ENCODE results near the gene ATRIP.

Gene ATRIP

GRCh38 chr3:48425281-48425812 lies 21.2 kb upstream of the ATRIP start:
- DNase-seq = no peak

DNA sequence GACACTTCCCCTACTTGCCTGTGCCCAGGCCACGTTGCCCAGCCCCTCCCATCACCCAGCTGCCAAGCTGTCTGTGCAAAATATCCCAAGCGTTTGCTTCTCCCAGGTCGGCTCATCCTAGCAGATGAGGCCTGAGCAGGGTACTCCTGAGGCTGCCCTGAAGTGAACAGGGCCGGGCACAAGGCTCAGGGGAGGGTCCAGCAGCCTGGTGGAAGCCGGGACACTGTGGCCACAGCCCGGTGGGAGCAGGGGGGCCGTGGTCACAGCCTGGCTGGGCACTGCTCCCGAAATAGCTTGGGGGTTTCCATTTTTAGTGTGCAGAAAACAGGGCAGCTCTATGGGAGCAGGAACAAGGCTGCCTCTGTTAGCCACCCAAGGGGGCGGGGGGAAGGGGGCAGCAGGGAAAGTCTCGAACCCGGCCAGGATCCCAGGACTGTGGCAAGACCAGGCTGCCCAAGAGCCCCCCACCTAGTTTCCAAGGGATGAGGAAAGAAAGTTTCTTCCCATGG lies 20.1 kb upstream of the ATRIP start:
- DNase-seq = no peak

GRCh38 chr3:48426944-48427629 lies 19.4 kb upstream of the ATRIP start:
- DNase-seq = no peak

GRCh38 chr3:48427630-48427962 lies 18.9 kb upstream of the ATRIP start:
- no peak for DNase-seq

GRCh38 chr3:48428088-48428571 lies 18.4 kb upstream of the ATRIP start:
- no peak for DNase-seq

DNA sequence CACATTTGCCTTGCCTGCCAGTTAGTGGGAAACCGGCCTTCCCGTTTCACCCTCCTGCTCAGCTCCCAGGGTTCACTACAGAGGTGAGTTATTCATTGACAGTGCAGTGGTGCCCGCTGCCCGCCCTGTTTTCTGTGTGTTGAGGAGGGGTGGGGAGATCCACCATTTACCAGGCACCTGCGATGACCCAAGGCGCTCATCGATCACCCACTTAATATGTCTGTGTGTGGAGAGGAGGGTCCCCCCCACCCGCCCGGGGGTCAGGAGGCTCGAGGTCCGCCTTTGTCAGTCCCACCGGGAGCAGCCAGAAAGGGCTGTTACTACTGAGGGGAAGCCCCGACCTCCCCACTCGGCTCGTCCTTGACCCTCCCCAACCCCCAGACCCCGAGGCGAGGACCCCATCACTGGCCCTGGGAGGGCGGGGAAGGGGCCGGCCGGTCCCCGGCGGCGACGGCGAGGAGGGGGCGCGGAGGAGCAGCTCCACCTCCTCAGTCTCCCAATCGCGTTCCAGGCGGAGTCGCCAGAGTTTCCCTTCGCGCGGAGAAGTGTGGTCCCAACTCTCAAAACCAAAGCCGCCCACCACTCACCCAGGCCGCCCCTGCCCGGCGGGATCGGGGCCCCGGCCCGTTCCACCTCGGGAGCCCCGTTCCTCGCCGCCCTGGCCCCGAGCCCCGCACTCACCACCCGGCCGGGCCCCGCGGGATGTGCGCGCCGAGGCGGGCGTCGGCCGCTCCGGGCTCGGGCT lies 17.8 kb upstream of the ATRIP start:
- peak; percentile 4 for DNase-seq

GRCh38 chr3:48429317-48429959 lies 17.1 kb upstream of the ATRIP start:
- DNase-seq = peak; percentile 78

DNA sequence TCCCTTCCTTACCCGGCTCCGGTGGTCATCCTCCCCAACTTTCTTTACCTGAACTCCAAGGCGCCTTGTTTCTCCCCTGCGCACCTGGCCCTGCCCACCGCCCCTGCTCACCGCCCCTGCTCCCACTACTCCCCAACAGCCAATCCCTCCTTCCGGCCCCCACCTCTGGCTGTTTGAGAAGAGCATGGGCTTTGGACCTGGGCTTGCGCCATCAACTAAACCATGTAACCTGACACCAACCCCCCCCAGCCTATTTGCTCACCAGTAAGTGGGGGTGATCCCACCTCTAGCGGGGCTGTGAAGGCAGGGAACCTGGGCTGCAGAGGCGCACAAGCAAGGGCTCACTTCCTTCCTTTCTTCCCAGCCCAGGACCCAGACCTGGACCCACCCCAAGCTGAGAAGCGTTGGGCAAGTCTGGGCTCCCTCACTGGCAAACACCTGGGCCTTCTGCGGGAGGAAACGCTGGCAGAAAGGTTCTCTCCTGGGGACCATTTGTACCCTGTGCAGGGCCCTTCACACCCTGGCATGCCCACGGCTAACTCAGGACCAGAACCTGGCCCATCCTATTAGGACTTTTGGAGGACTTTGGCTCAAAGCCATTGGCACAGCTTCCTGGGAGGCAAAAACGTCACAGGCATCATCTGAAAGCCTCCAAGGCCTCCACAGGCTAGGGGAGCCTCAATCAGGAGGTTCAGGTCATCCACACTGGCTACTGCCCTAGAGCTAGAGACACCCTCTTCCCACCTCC lies 16.4 kb upstream of the ATRIP start, which contains the start of gene PLXNB1:
Gene PLXNB1, minus strand, starts transcription at position 127 of the 748 bp plus-strand sequence. CDS start 5,475 bp downstream, outside the sequence.
- DNase-seq = peak; percentile 86

DNA sequence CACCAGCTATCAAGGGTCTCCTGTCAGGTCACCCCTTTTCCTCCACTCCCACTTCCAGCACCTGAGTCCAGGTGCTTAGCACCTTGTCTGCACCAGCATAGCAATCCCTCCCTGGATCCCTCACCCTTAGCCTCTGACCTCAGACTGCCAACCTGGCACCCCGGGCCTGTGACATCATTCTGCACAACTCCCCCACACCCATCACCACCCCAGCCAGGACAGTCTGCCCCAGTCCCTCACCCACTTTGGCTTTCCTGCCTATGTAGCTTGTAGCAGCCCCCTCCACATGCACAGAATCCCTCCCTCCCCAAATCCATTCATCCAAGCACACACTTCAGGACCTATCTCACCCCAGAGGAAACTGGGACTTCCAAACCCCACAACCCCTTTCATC lies 15.8 kb upstream of the ATRIP start:
- no peak for DNase-seq

- no peak for DNase-seq
These were observed 15.1 kb upstream of the ATRIP start for GRCh38 chr3:48431224-48432029.

DNA sequence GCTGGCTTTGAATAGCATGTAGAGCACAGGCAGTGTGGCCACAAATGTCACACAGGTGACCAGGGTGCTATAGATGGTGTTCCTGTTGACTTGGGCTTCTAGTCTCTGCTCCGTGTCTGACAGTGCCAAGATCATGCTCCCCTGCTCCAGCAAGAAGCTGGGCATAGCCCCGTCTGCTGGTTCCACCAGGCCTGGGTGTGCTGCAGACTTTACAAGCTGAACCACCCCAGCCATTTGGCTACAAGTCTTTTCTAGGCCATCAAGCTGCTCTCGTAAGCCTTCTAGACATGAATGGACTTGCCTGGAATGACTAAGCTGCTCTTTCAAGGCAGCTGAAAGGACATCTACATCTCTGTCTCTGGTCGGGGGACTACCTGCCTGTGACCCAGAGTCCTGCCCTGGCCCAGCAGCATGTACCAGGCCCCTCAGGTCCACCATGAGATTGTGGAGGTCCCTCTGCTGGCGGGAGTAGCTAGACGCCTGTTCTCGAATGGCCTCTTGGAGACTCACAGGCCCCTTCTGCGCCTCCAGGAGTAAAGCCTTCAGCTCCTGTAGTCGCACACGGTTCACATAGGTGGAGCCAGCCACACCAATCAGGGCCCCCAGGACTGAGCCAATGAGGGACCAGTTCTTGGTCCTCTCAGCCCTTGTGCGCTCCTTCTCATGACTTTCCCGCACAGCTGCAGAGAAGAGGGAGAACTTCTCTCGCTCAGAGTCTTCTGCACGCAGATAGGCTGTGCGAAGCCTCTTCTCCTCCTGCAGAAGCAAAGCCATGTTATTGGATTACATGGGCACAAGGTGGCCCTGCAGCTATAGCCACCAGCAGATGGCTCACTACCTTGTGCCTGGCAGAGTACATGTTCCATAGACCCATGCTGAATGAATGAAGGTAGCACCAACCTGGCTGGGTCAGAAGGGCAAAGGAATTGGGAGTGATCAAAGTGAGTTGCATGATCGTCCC lies 13.8 kb upstream of the ATRIP start:
- no peak for DNase-seq

DNA sequence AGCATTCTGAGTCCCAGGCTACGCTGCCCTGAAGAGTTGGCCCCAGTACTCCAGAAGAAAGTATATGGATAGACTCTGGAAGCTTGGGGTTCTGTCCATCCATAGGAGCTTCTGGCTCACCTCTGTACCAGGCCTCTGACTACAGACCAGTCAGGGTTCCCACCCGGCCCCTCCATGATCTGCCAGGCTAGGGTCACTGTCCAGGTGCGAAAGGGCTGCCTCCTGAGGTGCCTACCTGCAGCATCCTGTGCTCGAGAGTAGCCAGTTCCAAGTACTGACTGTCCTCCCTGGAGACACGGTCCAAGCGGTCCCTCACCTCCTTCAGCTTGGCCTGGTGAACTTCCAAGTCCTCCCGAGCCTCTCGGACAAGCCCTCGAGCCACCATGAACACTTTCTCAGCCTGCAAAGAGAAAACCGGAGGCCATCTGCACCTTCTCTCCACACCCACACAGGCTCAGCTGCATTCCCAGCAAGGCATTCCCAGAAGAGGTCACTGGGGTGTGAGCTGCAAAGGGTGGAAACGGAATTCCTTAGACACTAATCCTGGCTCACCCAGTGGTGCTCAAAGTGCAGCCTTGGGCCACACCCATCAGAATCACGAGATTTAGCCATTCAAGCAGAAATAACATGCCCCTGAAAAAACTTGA lies 12.9 kb upstream of the ATRIP start:
- DNase-seq = no peak

- no peak for DNase-seq
These were observed 11.8 kb upstream of the ATRIP start for GRCh38 chr3:48434591-48435222.

GRCh38 chr3:48435223-48435595 lies 11.3 kb upstream of the ATRIP start:
- no peak for DNase-seq

DNA sequence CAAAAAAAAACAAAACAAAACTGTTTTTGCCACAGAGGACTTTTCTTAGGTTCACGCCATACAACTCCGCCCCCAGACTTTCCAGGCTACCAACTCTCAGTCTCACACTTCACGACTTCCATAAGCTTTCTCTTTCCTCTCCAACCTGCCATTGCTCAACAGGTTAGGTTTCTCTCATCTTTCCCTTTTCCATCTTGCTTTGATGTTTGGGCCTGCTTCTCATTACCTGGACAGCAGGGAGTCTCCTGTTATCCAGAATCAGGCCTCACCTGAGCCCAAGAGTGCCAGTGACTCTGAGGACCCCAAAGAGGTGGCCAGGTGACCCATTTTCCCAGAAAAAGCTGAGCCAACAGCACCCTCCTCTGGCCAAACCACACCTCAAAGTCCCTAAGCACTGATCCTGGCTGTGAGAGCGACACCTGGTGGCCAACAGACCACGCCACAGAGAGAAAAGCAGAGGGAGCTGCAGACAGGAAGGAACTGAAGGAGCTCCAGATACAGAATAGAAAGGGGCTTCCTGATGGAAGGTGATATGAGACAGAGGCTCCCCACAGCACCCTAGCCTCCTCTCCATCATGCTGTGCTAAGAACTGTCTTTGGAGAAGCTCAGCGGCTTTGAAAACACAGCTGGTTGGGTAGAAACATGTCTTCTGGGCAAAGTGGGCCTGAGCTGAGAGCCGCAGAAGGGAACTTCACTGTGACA lies 10.6 kb upstream of the ATRIP start:
- peak; percentile 59 for DNase-seq

DNA sequence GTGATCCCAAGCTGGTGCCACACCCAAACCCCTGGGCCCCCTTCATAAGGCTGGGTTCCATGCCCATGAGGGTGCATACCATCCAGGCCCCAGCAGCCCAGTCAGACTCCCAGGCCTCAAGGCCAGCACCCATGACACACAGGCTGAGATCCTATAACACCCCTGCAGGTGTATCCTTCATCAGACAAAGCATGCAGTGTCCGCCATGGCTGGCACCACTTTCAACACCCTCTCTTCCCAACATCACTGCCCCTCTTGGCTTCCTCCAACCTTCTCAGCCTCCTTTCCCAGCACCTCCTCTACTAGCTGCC lies 10.1 kb upstream of the ATRIP start:
- no peak for DNase-seq

GRCh38 chr3:48436855-48437254 lies 9.7 kb upstream of the ATRIP start:
- no peak for DNase-seq

GRCh38 chr3:48437812-48438211 lies 8.7 kb upstream of the ATRIP start:
- DNase-seq = no peak

Data from NCI-H1105 treated with DMSO at 0.1 percent for 48 hours (cell line).